DND-41 (cell line): Measurements from ENCODE around the gene POTEG.
"Not testable (repeated sequence)": the region's sequence is repeated elsewhere in the genome, so short reads cannot be mapped to it uniquely, and the experiment has no call there.

Source experiments
- ATAC-seq: fragments of 200-7000 bp; cut with Tn5 transposase; 3 replicates; pipeline ENCODE4 v1.9.1; 2021; ENCODE audit warnings: low read depth; ENCODE audit not compliant: insufficient read depth
- DNase-seq: peaks from one replicate; pipeline ENCODE4 v3.0.0-alpha.2; 2020
- H2AFZ ChIP-seq: 2 replicates; pipeline ENCODE4 v1.6.0; 2012; ENCODE audit warnings: low read depth, low read length
- H3K27ac ChIP-seq: 2 replicates; pipeline ENCODE4 v1.5.1; 2012; ENCODE audit warnings: low read length, inconsistent platforms
- H3K27me3 ChIP-seq: fragments of 200-600 bp; sonication (generic); 2 replicates; pipeline ENCODE4 v1.6.0; 2012; ENCODE audit warnings: low read length, mild to moderate bottlenecking, inconsistent platforms; ENCODE audit not compliant: insufficient read depth, poor library complexity
- H3K36me3 ChIP-seq: 2 replicates; pipeline ENCODE4 v1.5.1; 2012; ENCODE audit warnings: low read length, inconsistent platforms; ENCODE audit not compliant: insufficient read depth
- H3K4me1 ChIP-seq: 2 replicates; pipeline ENCODE4 v1.5.1; 2012; ENCODE audit warnings: mild to moderate bottlenecking, low read length; ENCODE audit not compliant: insufficient read depth
- H3K4me2 ChIP-seq: 2 replicates; pipeline ENCODE4 v1.6.0; 2012; ENCODE audit warnings: mild to moderate bottlenecking, moderate library complexity, low read length, inconsistent platforms; ENCODE audit not compliant: insufficient read depth
- H3K4me3 ChIP-seq, 2 experiments: fragments of 200-600 bp in 1 of 2; shearing (Covaris generic) in 1 of 2; 2 replicates each; pipeline ENCODE4 v1.5.1; 2012 to 2016; ENCODE audit warnings: inconsistent platforms in 2 of 2, low read length in 2 of 2, mild to moderate bottlenecking in 2 of 2, low read depth in 1 of 2, moderate library complexity in 1 of 2
- H3K79me2 ChIP-seq: 2 replicates; pipeline ENCODE4 v1.6.0; 2012; ENCODE audit warnings: low read length, inconsistent platforms; ENCODE audit not compliant: insufficient read depth
- H3K9ac ChIP-seq: 2 replicates; pipeline ENCODE4 v1.6.0; 2012; ENCODE audit warnings: low read depth, mild to moderate bottlenecking, inconsistent platforms, low read length, moderate library complexity
- H3K9me3 ChIP-seq: 2 replicates; pipeline ENCODE4 v1.5.1; 2012; ENCODE audit warnings: low read length, moderate library complexity, mild to moderate bottlenecking, inconsistent platforms; ENCODE audit not compliant: insufficient read depth, severe bottlenecking
- H4K20me1 ChIP-seq: 2 replicates; pipeline ENCODE4 v1.6.0; 2012; ENCODE audit warnings: low read length; ENCODE audit not compliant: insufficient read depth

POTEG gene

GRCh38 chr14:19371767-19372166 is 62.4 kb downstream of the POTEG start:
- DNase-seq, H3K9me3 ChIP-seq, H2AFZ ChIP-seq, H3K36me3 ChIP-seq, ATAC-seq, H3K79me2 ChIP-seq, H3K27me3 ChIP-seq, H4K20me1 ChIP-seq, H3K4me1 ChIP-seq, H3K4me3 ChIP-seq, H3K27ac ChIP-seq, H3K9ac ChIP-seq, H3K4me2 ChIP-seq: not testable (repeated sequence)

- H3K9me3 ChIP-seq, H3K4me3 ChIP-seq, DNase-seq, H3K27me3 ChIP-seq, H3K79me2 ChIP-seq, H3K36me3 ChIP-seq, H3K27ac ChIP-seq, H3K4me2 ChIP-seq, H3K4me1 ChIP-seq, H3K9ac ChIP-seq, H4K20me1 ChIP-seq, ATAC-seq, H2AFZ ChIP-seq: not testable (repeated sequence)
These were observed 71.3 kb downstream of the POTEG start for GRCh38 chr14:19362803-19363202.

GRCh38 chr14:19362323-19362722 is 71.8 kb downstream of the POTEG start:
- H3K79me2 ChIP-seq, H3K4me1 ChIP-seq, H4K20me1 ChIP-seq, ATAC-seq, DNase-seq, H3K27ac ChIP-seq, H3K27me3 ChIP-seq, H3K9ac ChIP-seq, H2AFZ ChIP-seq, H3K9me3 ChIP-seq, H3K4me2 ChIP-seq, H3K4me3 ChIP-seq, H3K36me3 ChIP-seq: not testable (repeated sequence)

- not testable (repeated sequence) for H3K79me2 ChIP-seq, H2AFZ ChIP-seq, H3K9me3 ChIP-seq, H3K36me3 ChIP-seq, H3K9ac ChIP-seq, H3K27ac ChIP-seq, DNase-seq, ATAC-seq, H3K27me3 ChIP-seq, H3K4me3 ChIP-seq, H3K4me2 ChIP-seq, H4K20me1 ChIP-seq, H3K4me1 ChIP-seq
These were observed 72.4 kb downstream of the POTEG start for GRCh38 chr14:19361636-19362253.

- not testable (repeated sequence) for H3K27ac ChIP-seq, H4K20me1 ChIP-seq, DNase-seq, H3K9ac ChIP-seq, H3K4me1 ChIP-seq, H3K36me3 ChIP-seq, ATAC-seq, H3K4me3 ChIP-seq, H2AFZ ChIP-seq, H3K9me3 ChIP-seq, H3K27me3 ChIP-seq, H3K4me2 ChIP-seq, H3K79me2 ChIP-seq
These were observed 73.1 kb downstream of the POTEG start for GRCh38 chr14:19360937-19361635.
